ENCODE measurements around the gene KRIT1. TPM values are rescaled to one million over a fixed set of nuclear protein-coding genes. Genes with fewer than 3 reads are reported as not detected.

KRIT1 gene
- total and polyA plus RNA-seq, 4 donors = 14.3 to 65.2 (median 28.4) TPM

DNA sequence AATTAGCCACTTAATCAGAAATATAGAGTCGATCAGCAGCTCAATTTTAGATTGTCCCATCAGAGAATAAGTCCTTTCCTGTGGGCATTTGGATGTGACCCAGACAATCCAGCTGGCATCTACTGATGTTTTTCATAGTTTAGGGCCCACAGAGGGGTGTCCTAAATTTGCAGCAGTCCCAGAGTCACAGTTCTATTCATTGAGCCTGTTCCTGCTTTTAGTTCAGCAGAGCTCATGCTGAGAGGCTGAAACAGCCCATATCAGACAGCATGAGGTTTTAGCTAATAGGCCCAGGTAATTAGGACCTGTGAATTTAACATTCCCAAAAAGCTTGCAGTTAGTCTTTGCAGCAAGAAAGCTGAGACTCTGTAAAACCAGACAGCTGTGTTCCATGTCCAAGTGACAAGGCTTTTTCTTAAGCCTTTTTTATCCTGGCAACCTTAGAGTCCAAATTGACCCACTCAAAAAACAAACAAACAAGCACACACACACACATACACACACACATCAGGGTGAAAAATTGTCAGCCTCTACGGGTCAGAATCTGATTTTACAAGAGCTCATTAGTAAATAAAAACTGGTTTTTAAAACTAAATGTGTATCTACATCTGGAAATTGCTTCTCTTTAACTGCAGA is 33.8 kb upstream of the KRIT1 start:
- 7 to 11% methylated on average over 2 of the region's 2 CpGs for WGBS, 2 donors
- intact Hi-C loops (cut with DNase I) = loop anchor here in 1 of 2 donors (5.0 kb wide), 1 partner anchor 32 kb away; the partner anchor contains the start of genes ANKIB1 and KRIT1
- ATAC-seq (ENCODE audit: low FRiP score) = no peak

GRCh38 chr7:92276460-92276864 is 30.7 kb upstream of the KRIT1 start:
- H3K9me3 ChIP-seq (ENCODE audit: control insufficient read depth, low read length) = no peaks in the 10 kb centered on the region
- H3K4me1 ChIP-seq (ENCODE audit: control insufficient read depth in 1 of 2, insufficient read depth in 2 of 2, low read length in 2 of 2) = peaks cover 3 to 11% of the 10 kb centered on the region in 2 donors
- H3K36me3 ChIP-seq (ENCODE audit: control insufficient read depth in 1 of 2, insufficient read depth in 2 of 2, low read length in 1 of 2) = no peaks in the 10 kb centered on the region
- no peaks in the 10 kb centered on the region for H3K27me3 ChIP-seq (ENCODE audit: control insufficient read depth in 1 of 2, insufficient read depth in 2 of 2, low read length in 1 of 2)
- ATAC-seq (ENCODE audit: low FRiP score) = no peak
- no peak overlapping the region for H3K27ac ChIP-seq (ENCODE audit: low read depth in 1 of 2, low read length in 2 of 2)
- no peak for DNase-seq
- H3K4me3 ChIP-seq (ENCODE audit: low read length in 2 of 2) = no peak overlapping the region
- WGBS, 2 donors = 89 to 90% methylated on average over 2 of the region's 2 CpGs
- intact Hi-C loops (cut with DNase I) = no loop called here

More for the DNA sequence above, 33.8 kb upstream of the KRIT1 start:
- Histone ChIP-seq H3K4me1 (ENCODE audit: control insufficient read depth in 1 of 2, insufficient read depth in 2 of 2, low read length in 2 of 2) (peaks cover 3 to 15% of the 10 kb centered on the region in 2 donors), H3K27ac (ENCODE audit: low read depth in 1 of 2, low read length in 2 of 2) (no peak overlapping the region), H3K36me3 (ENCODE audit: control insufficient read depth in 1 of 2, insufficient read depth in 2 of 2, low read length in 1 of 2) (no peaks in the 10 kb centered on the region), H3K27me3 (ENCODE audit: control insufficient read depth in 1 of 2, insufficient read depth in 2 of 2, low read length in 1 of 2) (no peaks in the 10 kb centered on the region), H3K9me3 (ENCODE audit: control insufficient read depth, low read length) (no peaks in the 10 kb centered on the region), H3K4me3 (ENCODE audit: low read length in 2 of 2) (no peak overlapping the region)
- no peak for DNase-seq

DNA sequence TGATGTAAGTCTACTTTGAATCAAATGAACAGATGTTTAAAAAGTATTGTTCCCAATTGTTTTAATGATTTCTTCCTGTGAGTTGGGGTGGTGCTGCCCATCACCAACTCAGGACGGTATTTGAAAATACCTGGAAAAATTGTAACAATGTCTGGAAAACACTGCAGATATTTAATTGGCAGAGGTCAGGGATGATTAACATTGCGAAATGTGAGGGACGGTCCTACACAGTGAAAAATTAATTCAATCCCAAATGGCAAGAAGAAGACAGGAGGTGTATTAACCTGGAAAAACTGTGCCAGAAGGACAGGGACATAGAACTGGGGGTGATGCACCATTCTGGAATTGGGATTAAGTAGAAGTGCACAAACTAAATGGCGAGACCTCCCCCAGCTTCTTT is 29.6 kb upstream of the KRIT1 start:
- ATAC-seq (ENCODE audit: low FRiP score) (no peak), DNase-seq (no peak)
- Histone ChIP-seq H3K36me3 (ENCODE audit: control insufficient read depth in 1 of 2, insufficient read depth in 2 of 2, low read length in 1 of 2) (no peaks in the 10 kb centered on the region), H3K4me1 (ENCODE audit: control insufficient read depth in 1 of 2, insufficient read depth in 2 of 2, low read length in 2 of 2) (peaks cover 3 to 8% of the 10 kb centered on the region in 2 donors), H3K27ac (ENCODE audit: low read depth in 1 of 2, low read length in 2 of 2) (no peak overlapping the region), H3K4me3 (ENCODE audit: low read length in 2 of 2) (no peak overlapping the region), H3K9me3 (ENCODE audit: control insufficient read depth, low read length) (no peaks in the 10 kb centered on the region), H3K27me3 (ENCODE audit: control insufficient read depth in 1 of 2, insufficient read depth in 2 of 2, low read length in 1 of 2) (no peaks in the 10 kb centered on the region)
- intact Hi-C loops (cut with DNase I) = no loop called here
- 94 to 96% methylated on average over 4 of the region's 4 CpGs for WGBS, 2 donors

DNA sequence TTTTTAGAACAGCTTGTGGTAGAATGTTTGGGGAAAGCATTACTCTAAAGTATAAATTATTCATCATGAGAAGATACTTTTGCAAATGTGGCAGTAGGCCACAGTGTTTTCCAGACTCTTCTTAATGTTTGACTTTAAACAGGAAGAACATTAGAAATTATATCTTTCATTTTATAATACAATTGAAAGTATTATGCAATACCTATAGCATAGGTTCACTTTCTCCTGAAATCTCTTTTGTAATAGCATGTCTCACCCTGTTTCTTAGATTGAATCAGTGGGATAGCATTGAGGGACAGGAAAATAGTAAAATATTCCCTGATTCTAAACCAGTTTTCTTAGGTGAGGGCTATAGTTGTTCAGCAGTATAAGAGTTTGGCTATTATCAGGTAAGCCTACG is 23.2 kb upstream of the KRIT1 start:
- H3K9me3 ChIP-seq (ENCODE audit: control insufficient read depth, low read length) = no peaks in the 10 kb centered on the region
- WGBS, 2 donors = 87 to 89% methylated on average over 1 of the region's 1 CpG
- H3K27ac ChIP-seq (ENCODE audit: low read depth in 1 of 2, low read length in 2 of 2) = no peak overlapping the region
- no peak for ATAC-seq (ENCODE audit: low FRiP score)
- H3K4me3 ChIP-seq (ENCODE audit: low read length in 2 of 2) = no peak overlapping the region
- intact Hi-C loops (cut with DNase I) = no loop called here
- H3K4me1 ChIP-seq (ENCODE audit: control insufficient read depth in 1 of 2, insufficient read depth in 2 of 2, low read length in 2 of 2) = no peaks in the 10 kb centered on the region
- H3K36me3 ChIP-seq (ENCODE audit: control insufficient read depth in 1 of 2, insufficient read depth in 2 of 2, low read length in 1 of 2) = no peaks in the 10 kb centered on the region
- no peaks in the 10 kb centered on the region for H3K27me3 ChIP-seq (ENCODE audit: control insufficient read depth in 1 of 2, insufficient read depth in 2 of 2, low read length in 1 of 2)
- DNase-seq = no peak

DNA sequence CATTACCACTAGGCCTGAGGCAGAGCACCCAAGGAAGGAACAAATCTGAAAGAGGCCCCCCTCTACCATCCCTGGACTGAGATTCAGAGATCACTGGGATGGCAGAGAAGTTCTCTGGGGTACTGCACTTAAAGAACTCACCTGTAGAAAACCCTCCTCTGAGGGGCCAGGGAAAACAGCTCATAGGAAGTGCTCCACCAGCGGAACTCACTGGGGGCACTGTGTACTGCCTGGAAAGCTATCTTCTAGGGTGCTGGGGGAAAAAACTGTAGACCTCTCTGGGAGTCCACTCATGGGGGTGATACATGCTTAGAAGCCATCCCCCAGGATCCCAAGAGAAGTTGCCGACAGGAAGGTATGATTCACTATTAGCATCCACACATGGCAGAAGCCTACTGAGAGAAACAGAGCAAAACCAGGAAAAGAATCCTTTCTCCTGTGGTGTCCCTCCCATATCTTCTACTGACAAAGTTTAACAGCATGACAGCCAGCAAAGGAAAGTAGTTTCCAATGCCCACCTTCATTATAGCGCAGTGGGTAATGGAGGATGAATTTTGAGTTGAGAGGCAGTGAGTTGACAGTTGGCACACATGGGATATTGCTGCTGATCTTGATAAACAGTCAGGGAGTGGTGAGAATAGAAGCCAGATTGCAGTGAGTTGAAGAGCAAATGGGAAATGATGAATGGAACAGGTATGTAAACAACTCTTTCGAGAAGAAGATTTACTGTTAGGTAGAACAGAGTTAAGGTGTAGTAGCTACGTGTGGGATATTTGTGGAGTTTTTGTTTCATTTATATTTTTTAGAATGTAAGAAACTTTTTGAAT is 20.9 kb upstream of the KRIT1 start:
- Histone ChIP-seq H3K27me3 (ENCODE audit: control insufficient read depth in 1 of 2, insufficient read depth in 2 of 2, low read length in 1 of 2) (no peaks in the 10 kb centered on the region), H3K36me3 (ENCODE audit: control insufficient read depth in 1 of 2, insufficient read depth in 2 of 2, low read length in 1 of 2) (no peaks in the 10 kb centered on the region), H3K27ac (ENCODE audit: low read depth in 1 of 2, low read length in 2 of 2) (no peak overlapping the region), H3K4me3 (ENCODE audit: low read length in 2 of 2) (no peak overlapping the region), H3K4me1 (ENCODE audit: control insufficient read depth in 1 of 2, insufficient read depth in 2 of 2, low read length in 2 of 2) (no peaks in the 10 kb centered on the region), H3K9me3 (ENCODE audit: control insufficient read depth, low read length) (no peaks in the 10 kb centered on the region)
- WGBS, 2 donors = 96 to 97% methylated on average over 5 of the region's 5 CpGs
- ATAC-seq (ENCODE audit: low FRiP score) = no peak
- DNase-seq = no peak
- intact Hi-C loops (cut with DNase I) = no loop called here

GRCh38 chr7:92260248-92260781 is 14.6 kb upstream of the KRIT1 start:
- 86 to 87% methylated on average over 7 of the region's 7 CpGs for WGBS, 2 donors
- ATAC-seq (ENCODE audit: low FRiP score) = no peak

GRCh38 chr7:92259610-92260247 is 14.0 kb upstream of the KRIT1 start:
- no peak for ATAC-seq (ENCODE audit: low FRiP score)
- intact Hi-C loops (cut with DNase I) = no loop called here
- WGBS, 2 donors = 93 to 94% methylated on average over 2 of the region's 2 CpGs

More at GRCh38 chr7:92260248-92260781, 14.6 kb upstream of the KRIT1 start:
- H3K4me3 ChIP-seq (ENCODE audit: low read length in 2 of 2) = no peak overlapping the region
- H3K9me3 ChIP-seq (ENCODE audit: control insufficient read depth, low read length) = no peaks in the 10 kb centered on the region
- peaks cover 0 to 2% of the 10 kb centered on the region in 2 donors for H3K4me1 ChIP-seq (ENCODE audit: control insufficient read depth in 1 of 2, insufficient read depth in 2 of 2, low read length in 2 of 2)
- H3K27me3 ChIP-seq (ENCODE audit: control insufficient read depth in 1 of 2, insufficient read depth in 2 of 2, low read length in 1 of 2) = no peaks in the 10 kb centered on the region
- no peak for DNase-seq
- H3K36me3 ChIP-seq (ENCODE audit: control insufficient read depth in 1 of 2, insufficient read depth in 2 of 2, low read length in 1 of 2) = no peaks in the 10 kb centered on the region
- intact Hi-C loops (cut with DNase I) = no loop called here
- H3K27ac ChIP-seq (ENCODE audit: low read depth in 1 of 2, low read length in 2 of 2) = no peak overlapping the region

GRCh38 chr7:92259062-92259461 is 13.3 kb upstream of the KRIT1 start:
- ATAC-seq (ENCODE audit: low FRiP score) (no peak), DNase-seq (no peak)
- Histone ChIP-seq H3K36me3 (ENCODE audit: control insufficient read depth in 1 of 2, insufficient read depth in 2 of 2, low read length in 1 of 2) (no peaks in the 10 kb centered on the region), H3K27me3 (ENCODE audit: control insufficient read depth in 1 of 2, insufficient read depth in 2 of 2, low read length in 1 of 2) (no peaks in the 10 kb centered on the region), H3K9me3 (ENCODE audit: control insufficient read depth, low read length) (no peaks in the 10 kb centered on the region), H3K27ac (ENCODE audit: low read depth in 1 of 2, low read length in 2 of 2) (no peak overlapping the region), H3K4me3 (ENCODE audit: low read length in 2 of 2) (no peak overlapping the region), H3K4me1 (ENCODE audit: control insufficient read depth in 1 of 2, insufficient read depth in 2 of 2, low read length in 2 of 2) (peaks cover 0 to 2% of the 10 kb centered on the region in 2 donors)
- intact Hi-C loops (cut with DNase I) = no loop called here
- 85 to 93% methylated on average over 4 of the region's 4 CpGs for WGBS, 2 donors

More at GRCh38 chr7:92259610-92260247, 14.0 kb upstream of the KRIT1 start:
- Histone ChIP-seq H3K4me3 (ENCODE audit: low read length in 2 of 2) (no peak overlapping the region), H3K27me3 (ENCODE audit: control insufficient read depth in 1 of 2, insufficient read depth in 2 of 2, low read length in 1 of 2) (no peaks in the 10 kb centered on the region), H3K4me1 (ENCODE audit: control insufficient read depth in 1 of 2, insufficient read depth in 2 of 2, low read length in 2 of 2) (peaks cover 0 to 2% of the 10 kb centered on the region in 2 donors), H3K36me3 (ENCODE audit: control insufficient read depth in 1 of 2, insufficient read depth in 2 of 2, low read length in 1 of 2) (no peaks in the 10 kb centered on the region), H3K9me3 (ENCODE audit: control insufficient read depth, low read length) (no peaks in the 10 kb centered on the region), H3K27ac (ENCODE audit: low read depth in 1 of 2, low read length in 2 of 2) (no peak overlapping the region)
- no peak for DNase-seq
